Cortex of kidney (tissue), 1 donor: ENCODE results near the gene FOXN3.
"Not testable (repeated sequence)": the region's sequence is repeated elsewhere in the genome, so short reads cannot be mapped to it uniquely, and the experiment has no call there.

Experiments used
- DNase-seq: peaks from one replicate; lab custom pipeline; 2025; lab: John Stamatoyannopoulos, UW

Gene FOXN3

DNA sequence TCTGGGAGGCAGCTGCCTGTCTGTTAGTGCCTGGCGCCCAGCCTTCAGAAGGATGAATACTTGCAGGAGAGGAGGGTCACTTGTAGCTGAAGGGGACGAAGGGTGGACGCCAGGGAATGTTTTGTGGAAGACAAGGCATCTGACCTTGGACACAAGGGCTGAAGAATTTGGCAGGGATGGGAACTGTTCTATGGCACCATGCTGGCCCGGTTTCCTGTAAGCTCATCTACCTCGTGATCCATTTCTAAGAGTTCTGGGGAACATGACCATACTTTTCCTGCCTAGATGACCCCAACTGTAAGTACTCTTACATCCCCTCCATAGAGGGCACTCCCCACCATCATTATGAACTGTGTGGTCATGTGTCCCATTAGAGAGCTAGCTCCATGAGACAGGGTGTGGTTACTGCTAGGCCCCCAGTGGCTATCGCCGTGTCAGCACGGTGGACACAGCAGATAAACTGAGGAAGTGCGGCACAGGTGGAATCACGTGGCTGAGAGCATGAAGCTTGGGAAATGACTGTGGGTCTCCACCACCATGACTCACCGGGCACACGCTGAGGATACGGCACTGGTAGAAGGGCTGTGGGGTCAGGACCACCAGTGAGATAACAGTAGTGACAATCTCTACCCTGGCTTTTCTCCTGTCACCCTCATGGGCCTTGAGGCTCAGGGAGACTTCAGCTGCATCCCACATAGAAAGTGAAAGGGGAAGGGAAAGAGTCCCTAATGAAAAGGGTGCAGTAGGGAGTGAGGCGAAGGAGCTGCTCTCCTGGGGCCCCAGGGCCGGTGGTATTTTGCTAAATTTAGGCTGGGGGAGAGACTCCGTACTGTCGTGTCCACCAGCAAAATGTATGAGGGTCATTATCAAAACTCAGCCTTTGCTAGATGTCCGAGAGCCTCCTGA is 252.6 kb downstream of the FOXN3 start:
- DNase-seq = no peak

DNA sequence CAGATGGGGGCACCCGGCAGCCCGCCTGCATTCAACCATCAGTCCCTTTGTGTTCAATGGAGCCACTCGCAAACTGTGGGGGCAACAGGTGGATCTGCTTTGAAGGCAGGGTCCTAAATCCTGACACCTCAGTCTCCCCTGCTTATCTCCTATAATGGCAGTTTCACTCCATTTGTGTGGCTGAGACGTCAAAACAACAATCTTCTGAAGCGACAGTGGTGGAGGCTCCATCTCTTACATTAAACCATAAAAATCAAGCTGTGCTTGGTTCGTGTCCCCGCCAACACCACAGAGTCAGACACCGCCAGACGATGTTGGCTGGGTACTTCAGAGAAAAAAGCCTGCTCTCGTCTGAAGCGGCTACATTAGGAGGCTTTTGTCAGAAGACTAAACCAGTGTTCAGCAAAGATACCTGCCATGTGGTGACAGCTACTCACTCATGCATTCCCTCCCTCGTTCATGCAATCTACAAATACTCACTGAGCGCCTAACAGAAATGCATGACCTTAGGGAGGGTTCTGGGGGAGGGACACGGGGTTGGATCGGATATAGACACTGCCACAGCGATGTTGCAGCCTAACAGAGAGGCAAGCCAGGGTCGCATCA is 253.9 kb downstream of the FOXN3 start:
- DNase-seq = no peak

DNA sequence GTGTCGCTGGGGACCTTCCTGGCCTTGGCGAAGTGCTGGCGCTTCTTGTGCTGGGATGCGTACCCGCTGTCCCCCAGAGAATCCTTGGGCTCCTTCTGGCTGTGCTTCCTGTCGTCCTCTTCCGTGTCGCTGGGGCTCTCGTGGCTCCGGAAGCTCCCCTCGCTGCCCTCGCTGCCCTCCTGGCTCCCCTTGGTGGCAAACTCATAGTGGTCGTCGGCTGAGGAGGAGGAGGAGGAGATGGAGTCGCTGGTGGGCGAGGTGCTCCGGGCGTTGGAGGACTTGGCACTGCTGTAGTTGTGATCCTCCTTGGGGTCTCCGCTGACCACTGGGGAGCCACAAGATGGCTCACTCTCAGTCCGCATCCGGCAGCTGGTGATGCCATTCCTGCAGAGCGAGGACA is 254.4 kb downstream of the FOXN3 start:
- DNase-seq = no peak

DNA sequence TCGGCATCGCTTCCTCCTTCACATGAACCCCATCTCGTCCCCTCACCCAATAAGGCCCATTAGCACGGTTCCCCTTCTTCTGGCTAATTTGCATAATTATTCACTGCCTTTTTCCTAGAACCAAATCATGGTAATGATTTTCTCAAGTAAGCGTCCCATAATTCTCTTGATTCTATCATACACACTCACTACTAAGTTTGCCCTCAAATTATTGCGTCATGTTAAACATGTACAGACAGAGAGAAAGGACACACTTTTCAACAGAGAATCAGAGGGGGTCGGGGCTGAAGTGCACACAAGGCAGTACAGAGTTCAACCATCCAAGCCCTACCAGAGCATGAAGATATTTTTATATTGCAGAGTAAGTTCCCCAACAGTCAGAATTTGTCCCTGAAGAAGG is 256.6 kb downstream of the FOXN3 start:
- no peak for DNase-seq

DNA sequence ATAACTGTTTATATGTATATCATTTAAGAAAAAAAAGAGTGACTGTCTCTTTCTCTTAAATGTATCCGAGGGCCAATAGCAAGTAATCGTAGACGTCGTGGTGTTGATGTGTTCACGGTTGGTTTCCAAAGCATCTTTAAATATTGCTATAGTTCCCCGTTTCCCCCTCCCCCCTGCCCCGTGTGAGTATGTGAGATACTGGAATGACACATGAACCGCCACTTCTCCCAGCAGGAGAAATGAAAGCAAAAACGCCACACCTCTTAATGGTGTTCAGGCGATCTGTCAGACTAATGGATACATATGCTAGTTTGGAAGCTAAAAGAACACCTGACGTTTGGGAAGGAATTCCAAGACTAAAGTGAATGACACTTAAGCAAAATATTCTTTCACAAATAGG is 258.3 kb downstream of the FOXN3 start:
- DNase-seq = no peak

DNA sequence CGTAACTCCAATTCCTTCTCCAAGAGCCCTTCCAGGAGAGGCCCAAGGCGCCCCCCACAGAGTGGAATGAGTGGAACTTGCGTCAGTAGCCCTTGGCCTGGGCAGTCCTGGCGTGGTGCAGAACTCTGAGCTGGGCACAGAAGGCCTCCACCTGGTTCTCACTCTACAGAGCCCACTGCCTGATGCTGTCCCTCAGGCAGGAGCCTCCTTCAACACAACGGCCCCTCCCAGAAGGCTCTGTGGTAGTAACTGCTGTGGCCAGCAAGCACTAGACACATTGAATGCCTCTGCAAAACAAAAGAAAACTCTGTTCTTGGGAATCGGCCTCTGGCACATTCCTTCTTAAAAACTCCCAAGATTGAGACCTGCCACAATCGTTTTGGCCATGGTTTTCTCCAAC is 258.9 kb downstream of the FOXN3 start:
- not testable (repeated sequence) for DNase-seq

DNA sequence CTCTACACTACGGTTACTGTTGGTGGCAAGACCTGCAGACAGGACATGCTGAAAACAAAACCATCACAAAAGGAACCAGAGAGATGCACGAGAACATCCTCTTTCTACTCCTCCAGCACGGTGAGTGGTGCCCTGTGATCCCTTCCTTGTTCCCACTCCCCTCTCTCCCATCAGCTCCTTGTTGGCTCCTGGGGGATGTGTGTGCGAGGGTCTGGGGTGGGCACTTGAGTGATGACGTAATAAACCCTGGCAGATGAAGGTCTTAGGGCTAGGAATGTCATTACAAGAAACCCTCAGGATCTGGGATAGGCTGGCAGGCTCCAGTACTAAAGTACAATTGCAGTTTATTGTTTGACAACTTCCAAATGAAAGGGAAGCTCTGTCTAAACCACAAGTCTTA is 261.5 kb downstream of the FOXN3 start:
- DNase-seq = no peak

DNA sequence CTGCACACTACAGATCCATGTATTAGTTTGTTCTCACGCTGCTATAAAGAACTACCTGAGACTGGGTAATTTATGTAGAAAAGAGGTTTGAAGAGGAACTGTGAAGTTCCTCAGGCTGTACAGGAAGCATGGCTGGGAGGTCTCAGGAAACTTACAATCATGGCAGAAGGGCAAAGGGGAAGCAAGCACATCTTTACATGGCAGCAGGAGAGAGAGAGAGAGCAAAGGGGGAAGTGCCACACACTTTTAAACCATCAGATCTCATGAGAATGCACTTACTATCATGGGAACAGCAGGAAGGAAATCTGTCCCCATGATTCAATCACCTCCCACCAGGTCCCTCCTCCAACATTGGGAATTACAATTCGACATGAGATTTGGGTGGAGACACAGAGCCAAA is 265.3 kb downstream of the FOXN3 start:
- DNase-seq = not testable (repeated sequence)

DNA sequence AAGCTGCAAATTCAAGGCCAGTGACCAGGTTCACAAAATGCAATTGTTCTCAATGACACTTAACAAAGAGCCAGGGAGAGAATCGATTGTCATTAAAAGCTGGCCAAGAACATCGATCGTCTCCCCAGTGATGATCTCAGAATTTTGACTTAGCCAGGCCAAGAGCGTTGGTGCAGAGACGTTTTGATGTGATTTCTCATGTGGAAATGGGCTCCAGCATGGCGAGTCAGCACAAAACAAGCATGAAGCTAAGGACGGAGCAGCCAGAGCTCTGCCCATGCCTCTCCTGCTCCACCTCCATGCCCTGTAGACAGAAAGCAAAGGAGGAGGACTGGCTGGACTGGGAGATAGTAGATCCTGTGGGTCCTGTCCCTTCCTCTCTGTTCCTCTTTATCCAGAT is 270.8 kb downstream of the FOXN3 start:
- DNase-seq = no peak

DNA sequence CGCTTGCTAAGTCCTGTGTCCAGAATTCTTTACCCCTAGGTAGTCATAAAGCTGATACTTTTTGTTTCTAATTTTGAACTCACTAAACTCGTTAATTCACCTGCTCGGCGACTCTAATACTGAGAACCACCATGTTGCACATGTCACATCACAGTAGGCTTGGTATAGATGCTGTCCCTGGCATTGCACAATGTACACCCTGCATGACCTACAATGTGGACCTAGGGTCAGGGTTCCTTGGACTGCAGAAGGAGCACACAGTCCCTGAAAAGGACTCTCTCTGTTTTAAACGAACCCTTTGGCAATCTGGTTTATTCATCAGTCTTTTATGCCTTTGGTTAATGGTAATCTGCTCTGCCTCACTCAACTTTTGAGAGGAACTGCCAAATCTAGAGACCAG is 272.4 kb downstream of the FOXN3 start:
- DNase-seq = no peak

DNA sequence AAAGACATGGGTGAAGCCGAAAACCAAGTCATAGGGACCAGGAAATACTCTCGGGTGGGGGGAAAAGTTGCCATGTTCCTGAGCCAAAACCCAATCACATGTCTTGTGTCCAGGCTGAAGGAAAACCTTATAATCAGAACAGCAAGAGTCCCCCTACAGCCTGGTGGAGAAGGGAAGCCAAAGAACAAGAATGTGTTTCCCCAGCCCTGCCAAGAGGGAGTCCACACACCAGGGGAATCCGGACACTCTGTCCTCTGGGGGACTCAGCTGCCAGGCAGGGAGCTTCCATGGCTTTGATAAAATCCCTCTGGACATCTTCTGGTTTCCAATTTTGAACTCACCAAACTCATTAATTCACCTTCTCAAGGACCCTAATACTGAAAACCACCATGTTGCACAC is 273.0 kb downstream of the FOXN3 start:
- DNase-seq = no peak

DNA sequence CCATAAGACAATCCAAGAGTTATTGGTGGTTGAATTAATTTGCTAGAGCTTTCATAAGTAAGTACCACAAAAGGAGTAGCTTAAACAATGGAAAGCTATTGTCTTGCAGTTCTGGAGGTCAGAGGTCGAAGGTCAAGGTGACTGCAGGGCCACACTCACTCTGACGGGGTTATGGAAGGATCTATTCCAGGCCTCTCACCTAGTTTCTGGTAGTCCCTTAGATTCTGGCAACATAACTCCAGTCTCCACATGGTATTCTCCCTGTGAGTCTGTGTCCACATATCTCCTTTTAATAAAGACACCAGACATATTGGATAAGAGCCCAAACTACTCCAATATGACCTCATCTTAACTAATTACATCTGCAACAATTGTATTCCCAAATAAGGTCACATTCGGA is 273.4 kb downstream of the FOXN3 start:
- DNase-seq = no peak

DNA sequence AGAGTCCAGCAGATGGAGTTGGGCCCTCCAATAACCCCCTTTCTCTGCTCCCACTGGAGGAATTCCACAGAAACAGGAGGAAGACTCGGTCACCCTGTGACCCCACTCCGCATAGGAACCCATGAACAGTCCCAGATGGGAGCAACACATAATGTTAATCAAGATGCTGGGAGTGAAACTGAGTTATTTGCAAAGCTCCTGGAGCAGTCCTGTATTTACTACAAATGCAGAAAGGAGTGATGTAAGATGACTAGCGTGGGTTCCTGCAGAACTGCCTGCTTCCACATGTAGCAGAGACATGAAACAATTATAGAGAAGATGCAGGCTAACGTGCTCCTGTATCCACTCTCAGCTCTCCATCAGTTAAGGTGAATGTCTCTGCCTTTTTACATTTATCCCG is 274.7 kb downstream of the FOXN3 start:
- no peak for DNase-seq

DNA sequence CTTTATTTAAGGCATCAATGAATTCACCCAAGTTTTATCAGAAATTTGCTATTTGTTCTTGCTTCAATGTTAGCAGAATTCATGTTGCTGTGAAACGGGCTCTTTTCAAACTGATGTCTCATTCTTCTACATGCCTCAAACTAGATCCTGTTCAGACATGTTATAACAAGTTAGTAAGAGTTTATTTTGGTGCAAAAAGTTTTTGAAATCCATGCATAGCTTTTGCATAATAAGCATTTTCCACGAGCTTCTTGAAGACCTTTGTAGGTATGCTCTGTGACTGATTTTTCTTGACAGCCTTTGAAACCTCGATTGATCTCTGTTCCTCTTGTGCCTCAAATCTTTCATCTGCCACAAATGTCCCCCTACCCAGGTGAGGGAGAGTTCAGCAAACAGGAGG is 275.2 kb downstream of the FOXN3 start:
- DNase-seq = no peak

DNA sequence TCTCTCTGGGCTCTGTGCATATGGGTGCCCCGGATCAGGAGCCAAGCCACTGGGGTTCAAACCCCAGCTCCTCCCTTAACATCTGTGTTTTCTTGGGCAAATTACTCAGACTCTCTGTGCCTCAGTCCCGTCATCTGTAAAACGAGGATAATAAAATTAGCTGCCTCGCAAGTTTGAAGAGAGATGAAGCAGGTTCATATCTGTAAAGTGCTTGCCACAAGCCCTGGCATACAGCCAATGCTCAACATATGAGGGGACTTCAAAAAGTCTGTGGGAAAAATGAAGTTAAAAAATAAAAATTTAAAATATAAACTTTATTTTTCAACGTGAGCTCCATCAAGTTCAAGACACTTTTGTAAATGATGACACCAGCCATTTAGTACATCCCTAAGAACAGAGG is 276.7 kb downstream of the FOXN3 start:
- no peak for DNase-seq

DNA sequence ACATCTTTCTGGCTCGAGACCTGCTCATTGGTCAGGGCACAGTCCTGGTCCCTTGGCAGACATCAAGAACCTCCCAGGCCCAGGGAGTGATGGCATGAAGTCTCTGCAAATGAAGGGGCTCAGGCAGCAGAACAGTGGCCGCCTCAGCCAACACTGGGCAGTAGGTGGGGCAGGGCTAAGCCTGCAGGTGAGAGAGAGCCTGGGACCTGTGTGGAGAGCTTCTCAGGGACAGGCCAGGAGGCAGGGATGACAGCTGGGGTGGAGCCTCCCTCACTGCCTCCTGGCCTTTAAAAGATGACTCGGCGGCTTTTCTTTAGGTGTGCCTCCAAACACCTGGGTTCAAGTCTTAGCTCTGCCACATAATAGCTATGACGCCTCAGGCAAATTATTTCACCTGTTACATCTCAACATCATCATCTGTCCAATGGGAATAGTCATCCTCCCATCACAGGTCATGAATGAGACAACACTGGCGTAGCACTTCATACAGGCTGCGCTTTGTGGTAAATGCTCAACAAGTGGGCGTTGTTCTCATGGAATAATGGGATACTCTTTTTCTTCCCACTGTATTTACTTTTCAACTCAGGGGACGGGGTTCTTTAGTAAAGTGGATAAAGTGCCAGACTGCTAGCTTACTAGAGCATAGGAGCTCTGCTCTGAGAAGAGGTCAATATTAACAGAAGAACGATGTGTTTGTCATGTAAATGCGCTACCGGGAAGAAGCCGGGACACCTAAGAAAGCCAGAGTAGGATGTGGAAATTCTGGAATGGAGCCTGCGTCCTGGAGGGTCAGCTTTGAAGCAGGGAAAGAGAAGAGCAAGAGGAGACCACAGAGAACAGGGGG is 277.4 kb downstream of the FOXN3 start:
- no peak for DNase-seq

DNA sequence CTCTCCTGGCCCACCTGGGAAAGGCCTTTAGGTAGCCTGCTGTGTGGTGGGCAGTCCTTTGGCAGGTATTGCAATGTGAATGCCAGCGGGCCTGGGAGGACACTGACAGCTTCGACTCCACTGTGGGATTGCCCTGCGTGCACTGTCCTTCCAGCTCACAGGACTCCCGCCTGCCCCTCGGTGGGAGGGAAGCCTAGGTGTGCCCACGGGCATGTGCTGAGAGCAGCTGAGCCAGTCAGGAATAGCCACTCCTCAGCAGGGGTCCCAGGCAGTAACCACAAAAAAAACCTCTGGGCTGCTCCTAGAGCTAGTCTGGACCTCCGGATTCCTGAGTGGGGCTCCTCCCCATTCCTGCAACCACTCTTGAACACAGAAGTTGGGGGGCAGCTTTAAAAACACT is 278.2 kb downstream of the FOXN3 start:
- no peak for DNase-seq

DNA sequence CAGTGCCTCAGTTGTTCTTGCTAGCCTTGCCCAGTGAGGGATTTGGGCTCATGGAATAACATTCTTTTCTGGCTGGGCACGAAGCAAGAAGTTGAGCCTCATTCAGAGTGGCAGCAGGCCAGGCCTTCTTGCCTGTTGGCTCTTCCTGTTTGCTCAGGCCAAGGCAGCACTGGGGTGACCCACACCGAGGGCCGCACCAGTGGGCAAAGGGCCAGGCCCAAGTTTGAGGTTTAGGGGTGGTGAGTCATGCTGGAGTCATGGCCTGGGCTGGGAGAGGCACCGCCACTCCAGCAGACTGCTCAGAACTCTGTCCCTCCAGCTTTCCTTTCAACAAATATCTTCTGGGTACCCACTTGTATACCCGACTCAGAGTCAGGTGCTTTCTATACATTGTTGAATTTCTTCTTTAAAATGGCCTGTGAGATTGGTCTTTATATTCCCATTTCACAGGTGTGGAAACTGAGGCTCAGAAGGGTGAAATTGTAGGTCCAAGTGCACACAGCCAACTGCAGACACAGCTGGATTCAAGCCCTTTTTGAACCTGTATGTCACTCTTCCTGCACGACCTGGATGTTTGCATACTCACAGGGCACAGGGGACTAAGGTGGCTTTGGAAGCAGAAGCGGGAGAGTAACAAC is 279.4 kb downstream of the FOXN3 start:
- DNase-seq = no peak

DNA sequence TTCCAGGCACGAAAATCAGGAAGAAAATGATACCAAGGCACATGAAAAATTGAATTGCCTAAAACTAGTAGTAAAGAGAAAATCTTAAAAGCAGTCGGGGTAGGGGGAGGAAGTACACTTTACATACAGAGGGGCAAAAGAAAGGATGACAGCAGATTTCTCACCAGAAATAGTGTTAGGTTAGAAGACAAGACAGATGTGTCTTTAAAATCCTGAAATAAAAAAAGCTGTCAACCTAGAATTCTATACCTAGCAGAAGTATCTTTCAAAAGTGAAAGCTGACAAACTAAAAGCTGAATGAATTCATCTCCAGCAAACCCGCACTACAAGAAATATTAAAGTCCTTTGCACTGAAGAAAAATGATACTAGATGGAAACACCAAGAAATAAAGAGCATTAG is 280.4 kb downstream of the FOXN3 start:
- no peak for DNase-seq

DNA sequence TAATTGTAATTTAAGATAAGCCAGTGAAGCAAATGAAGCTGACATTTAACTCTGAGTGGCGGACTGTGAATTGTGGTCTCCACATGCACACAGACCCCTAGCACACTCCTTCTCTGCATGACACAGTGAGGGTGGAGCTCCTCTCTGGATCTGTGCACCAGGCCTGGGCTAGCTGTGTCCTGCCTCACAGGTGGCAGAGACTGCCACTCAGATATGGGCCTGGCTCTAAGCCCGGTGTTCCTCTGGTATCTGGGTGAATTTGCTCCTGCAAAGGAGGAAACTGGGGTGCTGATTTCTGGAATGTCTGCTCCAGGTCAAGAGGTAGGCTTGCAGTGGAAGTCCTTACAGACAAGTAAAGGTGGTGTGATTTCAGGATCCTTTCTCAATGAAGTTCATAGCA is 282.4 kb downstream of the FOXN3 start:
- DNase-seq = no peak

DNA sequence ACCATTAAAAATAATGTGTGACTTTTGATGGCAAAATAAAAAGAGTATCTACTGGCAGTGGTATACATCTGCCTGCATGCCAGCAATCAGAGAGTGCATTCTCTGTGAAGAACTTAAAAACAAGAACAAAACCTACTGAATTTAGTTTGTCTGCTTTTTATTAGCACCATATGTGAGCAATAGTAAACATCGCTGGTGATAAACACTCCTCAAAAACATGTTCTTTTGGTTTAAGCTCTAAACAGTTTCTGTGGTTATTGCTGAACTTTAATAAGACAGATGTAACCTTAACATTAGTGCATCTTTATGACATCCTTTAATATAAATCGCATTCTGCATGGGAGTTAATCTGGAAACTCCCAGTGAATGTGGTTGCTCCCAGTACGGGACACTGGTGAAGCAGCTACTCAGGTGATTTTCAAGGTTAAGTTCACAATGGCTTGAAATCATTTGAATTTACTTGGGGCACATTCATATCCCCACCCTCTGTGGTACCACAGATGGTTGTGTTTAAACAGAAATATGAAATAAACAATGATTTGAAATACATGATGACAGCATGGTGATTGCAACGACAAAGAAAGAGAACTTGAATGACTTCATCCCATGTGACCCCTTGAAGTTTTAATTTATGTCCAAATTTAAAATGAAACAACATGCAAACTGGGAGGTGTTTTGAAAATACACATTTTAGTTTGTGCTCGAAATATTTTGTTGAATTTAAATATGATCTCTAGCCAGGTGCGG is 285.9 kb downstream of the FOXN3 start:
- DNase-seq = no peak

DNA sequence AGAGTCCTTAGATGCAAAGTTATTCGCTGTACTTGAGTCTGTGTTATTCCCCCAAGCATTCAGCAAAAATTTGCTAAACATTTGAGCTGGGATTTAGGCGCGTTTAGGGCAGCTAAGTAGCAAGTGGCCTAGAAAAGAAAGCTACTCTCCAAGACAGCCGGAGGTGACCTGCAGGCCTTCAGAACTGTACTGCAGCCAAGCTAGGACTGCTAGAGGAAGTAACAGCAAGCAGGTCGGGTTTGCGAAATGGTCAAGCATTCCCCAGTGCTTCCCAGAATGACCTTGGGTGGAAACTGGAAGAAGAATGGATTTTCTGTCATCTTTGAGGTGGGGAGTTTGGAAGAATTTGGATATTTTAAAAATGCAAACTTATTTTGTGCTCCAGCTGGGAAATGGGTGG is 287.5 kb downstream of the FOXN3 start:
- DNase-seq = no peak
